Osteoblast (primary cell): ENCODE results near the gene HTR2A. TPM values are rescaled to one million over a fixed set of nuclear protein-coding genes. Genes with fewer than 3 reads are reported as not detected.

ENCODE experiments used
- DNase-seq: peaks from one replicate; pipeline ENCODE4 v3.0.0; 2011; ENCODE audit warnings: low spot score, mixed read lengths; ENCODE audit not compliant: insufficient read length; ENCODE audit errors: missing footprints
- H2AFZ ChIP-seq: 2 replicates; pipeline ENCODE4 v1.6.0; 2011; ENCODE audit warnings: mild to moderate bottlenecking, low read length
- H3K27ac ChIP-seq: 2 replicates; pipeline ENCODE4 v1.5.1; 2011; ENCODE audit warnings: mild to moderate bottlenecking, low read depth, low read length, moderate library complexity
- H3K27me3 ChIP-seq: 2 replicates; pipeline ENCODE4 v1.6.0; 2012; ENCODE audit warnings: mild to moderate bottlenecking, control low read depth, inconsistent platforms, low read length, moderate library complexity; ENCODE audit not compliant: insufficient read depth
- H3K36me3 ChIP-seq: 2 replicates; pipeline ENCODE4 v1.5.1; 2011; ENCODE audit warnings: mild to moderate bottlenecking, low read length, control low read depth, moderate library complexity; ENCODE audit not compliant: insufficient read depth
- H3K4me1 ChIP-seq: 2 replicates; pipeline ENCODE4 v1.5.1; 2011; ENCODE audit warnings: mild to moderate bottlenecking, low read length, control low read depth, moderate library complexity; ENCODE audit not compliant: insufficient read depth
- H3K4me2 ChIP-seq: 2 replicates; pipeline ENCODE4 v1.6.0; 2011; ENCODE audit warnings: mild to moderate bottlenecking, low read length; ENCODE audit not compliant: insufficient read depth
- H3K4me3 ChIP-seq: fragments of 200-600 bp; sonication (generic); 3 replicates; pipeline ENCODE4 v1.5.1; 2012; ENCODE audit warnings: mild to moderate bottlenecking, low read length, inconsistent platforms; ENCODE audit not compliant: insufficient read depth
- H3K79me2 ChIP-seq: 2 replicates; pipeline ENCODE4 v1.6.0; 2012; ENCODE audit warnings: mild to moderate bottlenecking, low read length, control low read depth, inconsistent platforms; ENCODE audit not compliant: insufficient read depth
- H3K9me3 ChIP-seq: 2 replicates; pipeline ENCODE4 v1.5.1; 2011; ENCODE audit warnings: low read depth, low read length, control low read depth
- H4K20me1 ChIP-seq: 2 replicates; pipeline ENCODE4 v1.6.0; 2012; ENCODE audit warnings: mild to moderate bottlenecking, low read length, control low read depth; ENCODE audit not compliant: insufficient read depth
- CTCF ChIP-seq: IDR thresholded peaks from 2 replicates; pipeline ENCODE4 v1.5.1; 2011; ENCODE audit warnings: mild to moderate bottlenecking, low read depth, low read length, moderate library complexity; ENCODE audit errors: extremely low read depth
- total RNA-seq: library from RNA; depleted of rRNA; stranded (reverse); fragments of >200 nt; gene quantifications from 2 replicates; pipeline ENCODE4 v1.2.3, GENCODE V29; 2012

The HTR2A gene
- total RNA-seq: under 0.01 TPM in 2 replicates

- H3K4me2 ChIP-seq: peak within 1 kb of the TSS; percentile 93
- H3K36me3 ChIP-seq: no peaks in the 10 kb centered on the region
- H3K9me3 ChIP-seq: no peaks in the 10 kb centered on the region
- no peak for TF ChIP-seq CTCF
- peaks cover 26% of the 10 kb centered on the region for H3K27me3 ChIP-seq
- H3K4me3 ChIP-seq: peak within 1 kb of the TSS; percentile 74
- no peaks in the 10 kb centered on the region for H4K20me1 ChIP-seq
- peak; percentile 65 for DNase-seq
- peak within 1 kb of the TSS; percentile 96 for H2AFZ ChIP-seq
- H3K79me2 ChIP-seq: no peaks in the 10 kb centered on the region
- H3K27ac ChIP-seq: no peak within 1 kb of the TSS
- H3K4me1 ChIP-seq: peaks cover 15% of the 10 kb centered on the region
These were observed at the start of gene HTR2A for GRCh38 chr13:46896341-46897137. Gene HTR2A, minus strand, starts transcription at chr13:46897053. Its CDS starts 1,147 bp downstream, at chr13:46895906.

GRCh38 chr13:46936525-46936924, 39.7 kb upstream of the HTR2A start:
- Histone ChIP-seq H3K4me3 (no peak overlapping the region), H3K4me1 (no peaks in the 10 kb centered on the region), H3K79me2 (no peaks in the 10 kb centered on the region), H3K27me3 (no peaks in the 10 kb centered on the region), H2AFZ (no peak overlapping the region), H3K4me2 (no peak overlapping the region), H3K36me3 (no peaks in the 10 kb centered on the region), H3K9me3 (no peaks in the 10 kb centered on the region), H3K27ac (no peak overlapping the region), H4K20me1 (no peaks in the 10 kb centered on the region)
- DNase-seq: no peak
- no peak for TF ChIP-seq CTCF

GRCh38 chr13:46934749-46935148, 37.9 kb upstream of the HTR2A start:
- Histone ChIP-seq H3K27ac (no peak overlapping the region), H3K9me3 (no peaks in the 10 kb centered on the region), H3K79me2 (no peaks in the 10 kb centered on the region), H3K4me1 (no peaks in the 10 kb centered on the region), H3K36me3 (no peaks in the 10 kb centered on the region), H2AFZ (no peak overlapping the region), H3K4me3 (no peak overlapping the region), H3K4me2 (no peak overlapping the region), H4K20me1 (no peaks in the 10 kb centered on the region), H3K27me3 (no peaks in the 10 kb centered on the region)
- DNase-seq: peak; percentile 13
- TF ChIP-seq CTCF: no peak

GRCh38 chr13:46926916-46927590, 30.2 kb upstream of the HTR2A start:
- H3K4me2 ChIP-seq: no peak overlapping the region
- DNase-seq: peak; percentile 66
- no peaks in the 10 kb centered on the region for H3K36me3 ChIP-seq
- H3K9me3 ChIP-seq: no peaks in the 10 kb centered on the region
- H3K27ac ChIP-seq: no peak overlapping the region
- H2AFZ ChIP-seq: no peak overlapping the region
- H3K4me3 ChIP-seq: no peak overlapping the region
- no peaks in the 10 kb centered on the region for H3K4me1 ChIP-seq
- H3K27me3 ChIP-seq: no peaks in the 10 kb centered on the region
- TF ChIP-seq CTCF: no peak
- no peaks in the 10 kb centered on the region for H3K79me2 ChIP-seq
- no peaks in the 10 kb centered on the region for H4K20me1 ChIP-seq
